ENCODE measurements around the gene MERTK. TPM values are rescaled to one million over a fixed set of nuclear protein-coding genes. Genes with fewer than 3 reads are reported as not detected.

MERTK gene
- total and polyA plus RNA-seq, 2 of the 8 experiments (the other 6 are each of a cell fraction or from before 2014, with no cell fraction given), result 6.5 to 7.0 TPM

DNA sequence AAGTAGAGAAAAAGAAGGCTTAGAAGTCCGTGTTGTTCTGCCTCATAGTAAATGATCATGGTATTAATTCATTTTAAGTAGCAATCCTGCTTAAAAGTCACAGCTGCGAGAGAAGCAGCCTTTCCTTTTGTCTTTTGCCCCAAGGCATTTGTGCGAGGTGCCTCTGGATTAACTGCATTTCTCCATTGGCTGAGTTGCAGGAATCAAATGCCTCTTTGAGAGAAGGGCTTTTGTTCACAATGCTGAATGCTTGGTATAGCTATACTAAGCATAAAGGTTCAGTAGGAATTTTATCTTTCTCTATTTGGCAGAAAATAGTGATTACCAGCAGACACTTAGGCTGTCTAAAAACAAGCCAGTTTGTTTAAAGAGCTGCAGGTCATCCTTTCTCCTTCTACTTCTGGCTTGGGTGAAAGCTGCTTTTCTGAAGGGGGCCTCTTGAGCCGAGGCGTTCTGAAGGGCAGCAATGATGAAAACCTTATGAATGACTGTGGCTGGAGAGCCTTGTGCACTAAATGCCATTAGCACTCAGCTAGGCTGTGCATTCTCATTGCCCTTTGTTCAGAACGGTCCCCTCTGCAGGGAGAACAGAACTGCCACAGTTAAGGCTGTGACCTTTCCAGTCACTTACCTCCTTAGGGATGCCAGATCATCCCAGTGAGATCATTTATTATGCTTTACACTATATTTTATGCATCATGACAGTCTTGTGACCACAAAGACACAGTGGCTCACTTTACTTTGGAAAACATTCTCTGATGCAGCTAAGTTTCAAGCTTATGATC, 87.9 kb downstream of the MERTK start (continued):
- TF ChIP-seq KDM4A (IDR thresholded peaks at IDR 0.05; ENCODE audit: low read depth, low read length, severe bottlenecking) (no peak), CBX5 (IDR thresholded peaks at IDR 0.05; ENCODE audit: low read depth, low read length) (no peak), SP1 (IDR thresholded peaks at IDR 0.05; ENCODE audit: low read depth, low read length) (no peak), BCL11A (IDR thresholded peaks at IDR 0.05; ENCODE audit: low read depth in 2 of 2, low read length in 2 of 2) (no peak), FOSL1 (IDR thresholded peaks at IDR 0.05; ENCODE audit: insufficient read depth, low read depth, low read length) (no peak), BACH1 (IDR thresholded peaks at IDR 0.05; ENCODE audit: low read length) (no peak), POLR2A (IDR thresholded peaks at IDR 0.05; ENCODE audit: control extremely low read depth in 1 of 2, low read depth in 2 of 2, low read length in 2 of 2) (no peak), SIX5 (IDR thresholded peaks at IDR 0.05; ENCODE audit: low read depth, low read length) (no peak), USF2 (IDR thresholded peaks at IDR 0.05; ENCODE audit: low read length) (no peak), CHD1 (IDR thresholded peaks at IDR 0.05; ENCODE audit: low read depth, low read length) (no peak)
- TF ChIP-seq, protein P1, sequence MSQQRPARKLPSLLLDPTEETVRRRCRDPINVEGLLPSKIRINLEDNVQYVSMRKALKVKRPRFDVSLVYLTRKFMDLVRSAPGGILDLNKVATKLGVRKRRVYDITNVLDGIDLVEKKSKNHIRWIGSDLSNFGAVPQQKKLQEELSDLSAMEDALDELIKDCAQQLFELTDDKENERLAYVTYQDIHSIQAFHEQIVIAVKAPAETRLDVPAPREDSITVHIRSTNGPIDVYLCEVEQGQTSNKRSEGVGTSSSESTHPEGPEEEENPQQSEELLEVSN (IDR thresholded peaks at IDR 0.05), result no peak

Data from H1 (cell line).